ENCODE measurements around the gene TREX2. TPM values are rescaled to one million over a fixed set of nuclear protein-coding genes. Genes with fewer than 3 reads are reported as not detected.

The TREX2 gene
- total RNA-seq, 2 experiments from 2014 or later = 3.7 to 6.7 TPM

- H3K79me2 ChIP-seq (ENCODE audit: insufficient read depth, low read depth, low read length) = peaks cover 18% of the 10 kb centered on the region; the same call in 1 of the 2 replicates
- ChIA-PET CTCF (ENCODE audit: unreplicated experiment) (interaction anchor here (0.6 to 0.7 kb wide), 2 partner anchors 23 to 85 kb away, joined by 3 to 5 read pairs; no protein-coding TSS in a partner anchor), POLR2A (no interaction called here)
- peak; percentile 87 for DNase-seq (ENCODE audit: low spot score)
- H3K27ac ChIP-seq (ENCODE audit: low read depth, low read length, poor library complexity, severe bottlenecking) = peak within 1 kb of the TSS; percentile 39
- intact Hi-C loops (cut with micrococcal nuclease; ENCODE audit: unreplicated experiment) = loop anchor here (5.0 kb wide), 1 partner anchor 37 kb away; no protein-coding TSS in a partner anchor
- H3K4me3 ChIP-seq (ENCODE audit: low read depth, low read length, poor library complexity, severe bottlenecking) = peak within 1 kb of the TSS; percentile 96
- peaks cover 26% of the 10 kb centered on the region for H3K36me3 ChIP-seq (ENCODE audit: insufficient read depth, low read length)
- no peaks in the 10 kb centered on the region; the same call in 1 of the 2 replicates for H4K20me1 ChIP-seq (ENCODE audit: insufficient read depth, low read length)
- peak; percentile 75 for TF ChIP-seq CTCF (conservative IDR thresholded peaks at IDR 0.05; ENCODE audit: low read length)
- no peak for TF ChIP-seq EZH2phosphoT487 (IDR thresholded peaks at IDR 0.05; ENCODE audit: borderline replicate concordance, low read depth, low read length)
- H3K9me2 ChIP-seq (ENCODE audit: insufficient read depth, low read length) = no peaks in the 10 kb centered on the region
- peak within 1 kb of the TSS; percentile 97 for H3K4me2 ChIP-seq (ENCODE audit: low read length)
- peak within 1 kb of the TSS; percentile 67; the same call in 1 of the 2 replicates for H2AFZ ChIP-seq (ENCODE audit: low read length)
- no TSS peak for BruUV-seq (replicated peaks)
- H3K4me1 ChIP-seq (ENCODE audit: insufficient read depth, low read length, poor library complexity, severe bottlenecking) = peaks cover 12% of the 10 kb centered on the region
- H3K9me3 ChIP-seq (ENCODE audit: low read length) = no peaks in the 10 kb centered on the region
Measured at GRCh38 chrX:153470411-153471363, 24.8 kb upstream of the TREX2 start, which contains the start of gene HAUS7. Gene HAUS7 (minus strand): TSS chrX:153470576. CDS start chrX:153470557, 19 bp downstream.

- H3K4me3 ChIP-seq (ENCODE audit: low read depth, low read length, poor library complexity, severe bottlenecking) = peak overlapping the region; percentile 96
- peak; percentile 49 for DNase-seq (ENCODE audit: low spot score)
- H4K20me1 ChIP-seq (ENCODE audit: insufficient read depth, low read length) = no peaks in the 10 kb centered on the region; the same call in 1 of the 2 replicates
- H3K36me3 ChIP-seq (ENCODE audit: insufficient read depth, low read length) = peaks cover 31% of the 10 kb centered on the region
- intact Hi-C loops (cut with micrococcal nuclease; ENCODE audit: unreplicated experiment) = loop anchor here (5.0 kb wide), 1 partner anchor 37 kb away; no protein-coding TSS in a partner anchor
- H3K9me2 ChIP-seq (ENCODE audit: insufficient read depth, low read length) = no peaks in the 10 kb centered on the region
- H3K4me1 ChIP-seq (ENCODE audit: insufficient read depth, low read length, poor library complexity, severe bottlenecking) = peaks cover 12% of the 10 kb centered on the region
- BruUV-seq (replicated peaks) = TSS peak; percentile 69
- TF ChIP-seq CTCF (conservative IDR thresholded peaks at IDR 0.05; ENCODE audit: low read length) = no peak
- TF ChIP-seq EZH2phosphoT487 (IDR thresholded peaks at IDR 0.05; ENCODE audit: borderline replicate concordance, low read depth, low read length) = no peak
- CTCF ChIA-PET (ENCODE audit: unreplicated experiment) = no interaction called here
- peak overlapping the region; percentile 39 for H3K27ac ChIP-seq (ENCODE audit: low read depth, low read length, poor library complexity, severe bottlenecking)
- H3K9me3 ChIP-seq (ENCODE audit: low read length) = no peaks in the 10 kb centered on the region
- peak overlapping the region; percentile 97 for H3K4me2 ChIP-seq (ENCODE audit: low read length)
- H2AFZ ChIP-seq (ENCODE audit: low read length) = 0 out of 2 replicates have a peak overlapping the region, but pooled peaks have one; percentile 9
- H3K79me2 ChIP-seq (ENCODE audit: insufficient read depth, low read depth, low read length) = peaks cover 18% of the 10 kb centered on the region; the same call in 1 of the 2 replicates
- POLR2A ChIA-PET = no interaction called here
Measured at GRCh38 chrX:153469811-153470410, 24.1 kb upstream of the TREX2 start.

Data from OCI-LY7 (cell line).